ENCODE results near the gene CEP41. TPM values are rescaled to one million over a fixed set of nuclear protein-coding genes. Genes with fewer than 3 reads are reported as not detected.

The CEP41 gene
- total and polyA plus RNA-seq, 2 donors from 2014 or later: 8.1 to 12.7 TPM

DNA sequence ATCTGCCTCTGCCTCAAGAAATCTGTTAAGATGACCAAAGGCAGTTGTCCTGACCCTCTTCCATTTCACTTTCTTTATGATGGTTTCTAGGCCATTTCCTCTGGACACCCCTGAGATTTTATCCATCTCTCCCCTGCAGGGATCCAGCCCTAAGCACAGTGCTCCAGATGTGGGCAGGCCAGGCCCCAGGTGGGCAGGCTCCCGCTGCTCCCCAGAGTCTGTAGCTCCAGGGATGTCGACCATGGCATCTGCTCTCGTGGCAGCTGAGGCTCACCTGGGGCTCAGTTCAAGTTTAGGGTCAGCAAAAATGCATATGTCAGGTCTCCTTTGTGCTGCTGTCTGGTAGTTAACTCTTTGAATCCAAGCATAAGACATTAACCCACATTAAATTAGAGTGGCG is 11.8 kb downstream of the CEP41 start:
- no peaks in the 10 kb centered on the region for H3K36me3 ChIP-seq (ENCODE audit: control insufficient read depth in 2 of 3, insufficient read depth in 3 of 3, low read length in 3 of 3)
- H3K27ac ChIP-seq (ENCODE audit: low read depth in 2 of 2, low read length in 2 of 2): no peak overlapping the region
- no peak for DNase-seq
- no peak for TF ChIP-seq CTCF (IDR thresholded peaks at IDR 0.05; ENCODE audit: borderline replicate concordance, extremely low read depth, insufficient read depth)
- intact Hi-C loops (cut with DNase I): no loop called here
- H3K4me1 ChIP-seq (ENCODE audit: control insufficient read depth in 2 of 3, insufficient read depth in 2 of 3, low read depth in 1 of 3, low read length in 3 of 3): peaks cover 0 to 14% (median 2%) of the 10 kb centered on the region in 3 donors
- H3K27me3 ChIP-seq (ENCODE audit: control insufficient read depth, insufficient read depth, low read length): no peaks in the 10 kb centered on the region
- H3K9ac ChIP-seq (ENCODE audit: low read length in 3 of 3): no peak overlapping the region
- no peak overlapping the region for H3K4me3 ChIP-seq (ENCODE audit: low read length in 3 of 3)
- no peak for FAIRE-seq
- H3K9me3 ChIP-seq (ENCODE audit: control insufficient read depth in 2 of 3, insufficient read depth in 1 of 3, low read length in 3 of 3): no peaks in the 10 kb centered on the region

DNA sequence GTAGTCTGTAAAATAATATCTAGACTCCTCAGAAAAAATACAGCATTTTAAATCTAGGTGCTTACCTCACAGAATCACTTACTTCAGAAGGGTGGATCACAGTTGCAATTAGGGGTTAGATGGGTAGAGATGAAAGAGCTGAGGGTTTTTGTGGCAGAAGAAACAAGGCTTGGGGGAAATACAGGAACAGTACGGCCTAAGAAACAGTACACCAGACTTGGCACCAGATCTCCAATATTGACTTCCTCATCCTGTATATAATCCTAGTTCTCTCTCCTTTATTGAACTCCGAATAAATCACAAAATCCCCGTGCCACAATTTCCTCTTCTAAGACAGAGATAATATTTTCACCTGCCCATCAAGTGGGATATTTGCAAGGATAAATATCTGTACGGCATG is 14.3 kb downstream of the CEP41 start:
- DNase-seq (no peak), FAIRE-seq (no peak)
- no peak overlapping the region for H3K9ac ChIP-seq (ENCODE audit: low read length in 3 of 3)
- no peaks in the 10 kb centered on the region for H3K9me3 ChIP-seq (ENCODE audit: control insufficient read depth in 2 of 3, insufficient read depth in 1 of 3, low read length in 3 of 3)
- H3K27ac ChIP-seq (ENCODE audit: low read depth in 2 of 2, low read length in 2 of 2): no peak overlapping the region
- H3K4me1 ChIP-seq (ENCODE audit: control insufficient read depth in 2 of 3, insufficient read depth in 2 of 3, low read depth in 1 of 3, low read length in 3 of 3): peaks cover 0 to 14% (median 2%) of the 10 kb centered on the region in 3 donors
- TF ChIP-seq CTCF (IDR thresholded peaks at IDR 0.05; ENCODE audit: borderline replicate concordance, extremely low read depth, insufficient read depth): no peak
- intact Hi-C loops (cut with DNase I): no loop called here
- H3K27me3 ChIP-seq (ENCODE audit: control insufficient read depth, insufficient read depth, low read length): no peaks in the 10 kb centered on the region
- H3K36me3 ChIP-seq (ENCODE audit: control insufficient read depth in 2 of 3, insufficient read depth in 3 of 3, low read length in 3 of 3): no peaks in the 10 kb centered on the region
- no peak overlapping the region for H3K4me3 ChIP-seq (ENCODE audit: low read length in 3 of 3)

DNA sequence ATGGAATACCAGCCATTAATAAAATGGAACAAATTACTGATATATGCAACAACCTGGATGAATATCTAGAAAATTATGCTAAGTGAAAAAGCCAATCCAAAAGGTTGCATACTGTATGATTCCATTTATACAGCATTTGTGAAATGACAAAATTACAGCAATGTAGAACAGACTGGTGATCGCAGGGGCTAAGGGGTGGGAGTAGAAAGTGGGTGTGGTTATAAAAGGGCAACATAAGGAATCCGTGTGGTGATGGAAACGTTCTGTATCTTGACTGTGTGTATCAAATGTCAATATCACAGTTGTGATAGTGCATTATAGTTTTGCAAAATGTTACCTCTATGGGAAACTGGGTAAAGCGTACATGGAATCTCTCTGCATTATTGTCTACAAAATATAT is 15.0 kb downstream of the CEP41 start:
- intact Hi-C loops (cut with DNase I): no loop called here

More for the DNA sequence above, 15.0 kb downstream of the CEP41 start:
- H3K9me3 ChIP-seq (ENCODE audit: control insufficient read depth in 2 of 3, insufficient read depth in 1 of 3, low read length in 3 of 3): no peaks in the 10 kb centered on the region
- no peaks in the 10 kb centered on the region for H3K27me3 ChIP-seq (ENCODE audit: control insufficient read depth, insufficient read depth, low read length)
- peaks cover 0 to 10% (median 2%) of the 10 kb centered on the region in 3 donors for H3K4me1 ChIP-seq (ENCODE audit: control insufficient read depth in 2 of 3, insufficient read depth in 2 of 3, low read depth in 1 of 3, low read length in 3 of 3)
- TF ChIP-seq CTCF (IDR thresholded peaks at IDR 0.05; ENCODE audit: borderline replicate concordance, extremely low read depth, insufficient read depth): no peak
- no peak for DNase-seq
- no peak overlapping the region for H3K4me3 ChIP-seq (ENCODE audit: low read length in 3 of 3)
- no peak overlapping the region for H3K9ac ChIP-seq (ENCODE audit: low read length in 3 of 3)
- FAIRE-seq: no peak
- H3K36me3 ChIP-seq (ENCODE audit: control insufficient read depth in 2 of 3, insufficient read depth in 3 of 3, low read length in 3 of 3): no peaks in the 10 kb centered on the region
- H3K27ac ChIP-seq (ENCODE audit: low read depth in 2 of 2, low read length in 2 of 2): no peak overlapping the region

Measured in kidney (tissue), 14 donors.